Glomerular visceral epithelial cell (primary cell): Measurements from ENCODE around the gene FAM222A.

Source experiments
- DNase-seq: peaks from one replicate; pipeline ENCODE4 v3.0.0-alpha.2; 2016; ENCODE audit errors: extremely low spot score

FAM222A gene

DNA sequence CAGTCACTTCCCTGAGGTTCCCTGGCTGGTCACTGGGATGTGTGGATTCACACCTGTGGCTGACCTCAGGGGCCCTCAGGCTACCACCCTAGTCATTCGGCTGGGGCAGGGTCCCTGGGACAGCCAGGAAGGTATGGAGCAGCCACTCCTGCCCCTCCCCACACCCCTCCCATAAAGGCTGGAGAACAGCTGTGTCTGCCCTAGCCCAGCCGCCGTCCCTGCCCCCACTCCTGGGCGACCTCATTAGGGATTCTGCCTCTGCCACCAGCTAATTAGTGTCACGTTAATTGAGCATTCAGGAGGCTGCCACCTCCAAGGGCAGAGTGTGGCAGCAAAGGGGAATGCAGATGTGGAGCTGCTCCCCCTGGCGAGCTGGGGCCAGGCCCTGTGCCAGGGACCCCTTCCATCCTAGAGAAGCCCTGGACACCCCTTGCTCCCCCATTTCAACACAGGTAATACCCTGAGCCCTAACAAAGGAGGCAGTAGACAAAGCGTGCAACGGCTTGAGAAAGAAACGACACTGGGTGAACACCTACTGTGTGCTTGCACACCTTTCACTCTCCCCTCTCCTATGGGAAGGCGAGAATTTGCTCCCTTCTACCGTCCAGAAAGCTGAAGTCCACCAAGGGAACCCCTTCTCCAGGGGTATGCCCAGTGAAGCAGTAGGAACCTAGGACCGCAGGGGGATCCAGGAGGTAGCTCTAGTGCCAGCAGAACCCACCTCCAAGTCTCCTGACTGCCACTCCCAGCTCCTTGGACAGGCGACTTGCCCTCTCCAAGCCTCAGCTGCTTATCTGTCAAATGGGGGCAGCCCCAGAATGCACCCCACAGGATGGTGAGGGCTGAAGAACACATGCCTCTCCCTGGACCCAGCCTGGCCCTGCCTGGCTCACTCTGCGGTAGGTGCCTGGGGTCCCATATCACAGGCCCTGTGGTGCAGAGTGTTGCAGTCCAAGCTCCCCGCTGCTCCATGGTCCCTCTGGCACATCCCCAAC lies 45.1 kb downstream of the FAM222A start:
- no peak for DNase-seq

GRCh38 chr12:109759595-109759994 lies 46.0 kb downstream of the FAM222A start:
- DNase-seq = no peak

DNA sequence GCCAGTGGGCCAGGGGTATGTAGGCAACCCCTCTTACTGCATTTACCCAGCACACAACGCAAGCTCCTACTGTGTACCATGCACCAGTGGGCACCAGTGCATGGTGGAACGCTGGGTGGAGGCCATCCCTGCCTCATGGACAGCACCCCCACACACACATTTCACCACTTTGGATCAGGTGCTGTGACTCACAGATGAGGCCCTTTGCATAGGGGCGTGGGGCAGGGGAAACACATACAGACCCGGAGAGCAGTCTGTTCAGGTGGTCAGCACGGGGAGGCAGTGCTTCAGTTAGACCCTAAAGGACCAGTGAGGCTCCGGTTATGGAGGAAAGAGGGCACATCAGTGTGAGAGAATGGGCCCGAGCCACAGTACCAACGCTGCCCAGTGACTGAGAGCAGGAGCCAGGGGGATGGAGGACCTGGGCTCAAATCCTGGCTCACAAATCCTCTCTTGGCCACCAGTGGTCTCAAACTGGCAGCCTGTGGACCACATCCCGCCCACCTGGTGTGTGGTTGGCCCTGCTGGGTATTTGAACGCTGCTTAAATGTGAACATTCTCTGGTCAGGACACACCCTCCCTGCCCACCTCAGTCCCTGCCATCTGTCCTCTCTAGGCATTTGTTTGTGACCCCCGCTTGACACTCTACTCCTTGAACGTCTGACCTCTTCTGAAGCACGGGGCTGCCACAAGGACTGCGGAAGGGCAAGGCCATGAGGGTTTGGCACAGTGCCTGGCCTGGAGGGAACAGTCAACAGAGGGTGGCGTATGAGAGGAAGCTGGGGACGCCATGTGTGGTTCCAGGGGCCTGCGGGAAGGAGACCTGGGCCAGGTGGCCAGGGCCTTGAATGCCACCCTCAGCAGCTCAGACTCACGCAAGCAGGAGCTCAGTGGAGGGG lies 46.7 kb downstream of the FAM222A start:
- no peak for DNase-seq

DNA sequence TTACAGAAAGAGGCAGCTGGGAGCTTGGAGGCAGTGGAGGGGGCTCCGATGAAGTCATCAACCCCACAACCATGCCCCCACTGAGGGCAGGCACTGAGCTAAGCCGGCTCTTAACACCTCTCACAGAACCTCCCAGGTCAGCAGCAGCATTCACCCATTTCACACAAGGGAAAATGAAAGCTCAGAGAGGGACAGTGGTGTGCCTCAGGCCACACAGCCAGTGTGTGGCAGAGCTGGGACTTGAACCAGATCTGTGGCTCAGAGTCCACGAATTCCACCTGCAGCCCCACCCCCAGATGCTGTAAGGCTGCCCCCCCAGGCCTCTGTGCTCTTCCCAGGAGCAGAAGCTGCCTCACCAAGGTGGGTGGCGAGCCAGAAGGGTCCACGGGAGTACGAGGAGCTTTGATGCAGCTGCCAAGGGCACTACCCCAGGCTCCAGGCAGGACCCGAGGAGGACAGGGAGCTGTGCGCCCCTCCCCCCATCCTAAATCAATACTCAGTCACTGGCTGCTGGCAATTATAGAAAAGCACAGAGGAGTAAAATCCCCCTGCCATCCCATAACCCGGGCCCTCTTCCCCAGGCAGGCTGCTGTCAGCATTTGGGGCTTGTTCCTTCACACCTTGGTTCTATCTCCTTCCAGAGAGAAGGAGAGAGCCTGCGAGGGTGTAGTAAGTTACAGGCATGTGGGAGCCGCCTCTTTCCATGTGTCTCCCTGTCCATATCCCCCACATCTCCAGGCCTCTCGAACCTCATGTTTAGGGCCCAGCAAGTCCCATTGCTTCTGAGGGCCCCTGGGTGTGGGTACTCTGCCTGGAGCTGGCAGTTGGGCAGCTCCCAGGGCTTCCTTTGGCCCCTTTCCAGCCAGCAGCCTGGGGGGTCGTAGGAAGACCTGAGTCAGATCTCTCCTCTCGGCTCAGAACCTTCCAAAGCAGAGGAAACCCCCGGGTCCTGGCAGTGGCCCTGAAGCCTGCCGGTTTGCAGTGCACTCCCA lies 47.6 kb downstream of the FAM222A start:
- no peak for DNase-seq

DNA sequence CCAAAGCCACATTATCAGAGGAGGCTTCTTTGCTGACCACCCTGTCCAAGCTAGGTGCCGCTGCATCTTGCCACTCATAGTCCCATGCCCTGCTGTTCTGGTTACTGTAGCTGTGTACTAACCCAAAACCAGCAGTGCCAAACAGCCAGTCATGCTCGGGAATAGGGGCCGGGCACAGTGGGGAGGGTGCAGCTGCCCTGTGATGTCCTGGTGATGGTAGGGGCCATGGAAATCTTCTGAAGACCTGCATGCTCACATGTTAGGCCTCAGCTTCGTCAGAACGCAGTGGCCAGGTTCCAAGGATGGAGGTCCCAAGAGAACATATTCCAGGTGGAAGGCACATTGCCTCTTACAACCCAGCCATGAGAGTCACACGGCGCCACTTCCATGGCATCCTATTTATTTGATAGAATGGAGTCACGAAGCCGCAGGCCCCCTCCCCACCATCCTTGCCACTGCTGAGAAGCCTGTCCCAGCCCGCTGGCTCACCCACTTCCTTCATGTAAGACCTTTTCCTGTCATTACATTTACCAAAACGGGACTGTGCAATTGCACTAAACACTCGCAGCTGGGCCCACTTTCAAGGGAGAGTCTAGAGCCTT lies 48.5 kb downstream of the FAM222A start:
- no peak for DNase-seq

DNA sequence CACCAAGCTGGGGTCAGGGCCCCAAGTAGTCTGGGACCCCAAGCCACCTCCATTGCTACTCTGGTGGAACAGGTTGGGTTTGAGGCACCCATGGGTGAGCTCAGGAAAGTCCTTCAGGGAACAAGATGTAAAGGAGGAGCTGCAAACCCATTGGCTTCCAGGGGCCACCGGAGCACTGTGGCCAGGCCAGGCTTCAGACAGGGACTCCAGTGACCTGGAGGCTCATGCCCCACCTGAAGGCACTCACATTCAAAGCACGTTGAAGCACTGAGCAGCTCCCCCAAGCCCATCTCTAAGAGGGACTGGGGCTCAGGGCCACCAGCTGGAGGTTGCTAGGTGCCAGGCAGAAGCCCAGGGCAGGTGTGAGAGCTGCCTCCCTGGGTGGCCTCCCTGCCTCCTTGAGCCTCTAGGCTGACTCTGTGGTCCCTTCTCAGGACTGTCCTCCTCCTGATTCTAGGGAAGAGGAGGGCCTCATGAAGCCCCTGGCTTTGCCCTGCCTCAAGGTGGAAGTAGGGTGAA lies 49.1 kb downstream of the FAM222A start:
- no peak for DNase-seq

DNA sequence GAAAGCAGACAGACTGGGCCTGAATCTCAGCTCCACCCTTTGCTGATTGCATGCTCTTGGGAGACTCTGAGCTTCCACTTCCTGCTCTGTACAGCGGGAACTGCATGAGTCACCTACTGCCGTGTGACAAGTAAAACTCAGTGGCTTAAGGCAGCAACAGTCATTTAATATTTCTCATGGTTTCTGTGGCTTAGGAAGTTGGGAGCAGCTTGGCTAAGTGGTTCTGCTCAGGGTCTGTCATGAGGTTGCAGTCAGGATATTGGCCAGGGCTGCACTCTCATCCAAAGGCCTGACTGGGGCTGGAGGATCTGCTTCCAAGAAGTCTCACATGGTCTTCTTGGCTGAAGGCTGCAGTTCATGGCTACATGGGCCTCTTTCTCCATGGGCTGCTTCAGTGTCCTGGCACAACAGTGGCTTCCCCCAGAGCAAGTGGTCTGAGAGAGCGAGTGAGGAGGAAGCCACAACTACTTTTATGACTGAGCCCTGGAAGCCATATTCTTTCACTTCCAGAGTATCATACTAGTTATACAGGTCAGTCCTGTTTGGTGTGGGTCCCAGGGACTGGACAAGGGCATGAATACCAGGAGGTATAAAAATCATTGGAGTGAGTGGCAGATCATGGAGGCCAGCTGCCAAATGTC lies 49.7 kb downstream of the FAM222A start:
- DNase-seq = peak; percentile 13

GRCh38 chr12:109764123-109764522 lies 50.5 kb downstream of the FAM222A start:
- no peak for DNase-seq

- DNase-seq = no peak
Measured at GRCh38 chr12:109764776-109765445, 51.3 kb downstream of the FAM222A start.

DNA sequence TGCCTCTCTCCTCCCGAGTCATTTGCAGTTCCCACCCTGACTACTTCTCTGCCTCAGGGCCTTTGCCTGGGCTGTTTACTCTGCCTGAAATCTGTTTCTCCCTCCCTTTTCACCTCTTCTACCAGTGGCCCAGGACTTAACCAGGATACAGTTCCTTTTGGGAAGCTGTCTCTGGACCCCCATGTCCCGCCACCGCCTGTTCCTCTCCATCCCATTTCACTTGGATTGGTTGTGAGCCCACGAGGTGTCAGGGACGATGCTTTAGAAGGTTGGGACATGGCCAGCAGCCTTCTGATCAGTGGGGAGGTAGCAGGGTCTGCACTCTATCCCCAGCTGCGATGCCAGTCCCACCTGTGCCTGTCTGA lies 51.8 kb downstream of the FAM222A start:
- no peak for DNase-seq

DNA sequence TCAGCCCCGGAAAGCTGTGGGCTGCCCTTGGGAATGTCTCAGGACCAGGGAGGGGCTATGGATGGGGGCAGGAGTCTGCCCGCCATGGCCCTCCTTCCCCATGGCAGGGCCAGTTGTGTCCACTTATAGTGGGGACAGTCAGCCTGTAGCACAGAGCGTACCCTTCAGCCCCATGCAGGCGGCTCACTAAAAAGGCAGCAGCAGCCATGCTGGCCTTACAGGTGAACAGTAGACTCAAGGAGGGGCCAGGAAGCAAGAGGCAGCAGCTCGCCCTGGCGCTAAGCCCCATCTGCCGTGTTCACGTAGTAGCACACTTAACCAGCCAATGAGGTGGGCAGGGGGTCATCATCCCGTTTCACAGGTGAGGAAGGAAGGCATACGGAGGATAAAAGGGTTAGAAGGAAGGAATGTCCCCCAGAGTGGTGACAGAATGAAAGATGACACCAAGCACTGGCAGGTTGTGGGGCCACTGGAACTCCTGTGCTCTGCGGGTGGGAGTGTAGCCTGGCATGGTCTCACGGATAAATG lies 52.7 kb downstream of the FAM222A start:
- no peak for DNase-seq

GRCh38 chr12:109767456-109767855 lies 53.8 kb downstream of the FAM222A start:
- no peak for DNase-seq

- DNase-seq = no peak
Measured at GRCh38 chr12:109767991-109768900, 54.6 kb downstream of the FAM222A start.

GRCh38 chr12:109768901-109769670 lies 55.5 kb downstream of the FAM222A start:
- DNase-seq = no peak

GRCh38 chr12:109770104-109770860 lies 56.7 kb downstream of the FAM222A start:
- no peak for DNase-seq

DNA sequence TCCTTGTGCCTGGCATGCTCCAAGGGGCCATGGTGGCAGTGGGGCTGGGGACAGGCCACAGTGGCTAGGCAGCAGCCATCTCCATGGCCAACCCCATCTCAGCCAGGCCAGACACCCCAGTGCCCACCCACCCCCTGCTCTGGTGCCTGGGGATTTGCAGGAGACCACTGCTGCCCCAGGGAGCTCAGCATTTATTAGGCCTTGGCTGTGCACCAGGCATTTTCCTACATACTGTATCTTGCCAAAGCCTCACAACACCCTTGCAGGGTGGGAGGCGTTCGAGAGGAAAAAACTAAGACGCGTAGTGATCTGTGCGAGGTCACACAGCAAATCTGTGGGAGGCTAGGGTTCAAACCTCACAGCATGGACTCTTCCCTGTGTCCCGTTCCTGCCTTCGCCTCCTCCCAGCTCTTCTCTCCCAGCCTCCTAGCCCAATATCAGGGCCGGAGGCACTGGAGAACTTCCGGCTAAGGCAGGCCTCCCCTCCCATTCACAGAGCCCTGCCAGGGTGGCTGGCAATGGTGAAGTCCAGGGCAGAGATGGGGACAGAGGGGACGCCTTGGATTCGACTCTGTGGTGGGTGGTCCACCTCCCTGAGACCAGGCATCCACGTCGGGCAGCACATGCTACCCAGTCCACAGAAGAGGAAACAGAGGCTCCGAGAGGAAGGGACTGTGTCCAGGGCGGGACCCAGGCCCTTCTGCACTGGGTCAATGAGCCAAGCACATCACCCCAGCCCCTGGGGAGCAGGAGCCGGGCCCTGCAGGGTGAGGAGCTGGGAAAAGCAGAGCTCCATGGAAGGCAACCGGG lies 57.4 kb downstream of the FAM222A start:
- DNase-seq = no peak
